HL-60 (cell line): ENCODE data around the gene ZDHHC21.

ENCODE experiments used
- DNase-seq, 2 experiments: peaks; one replicate each; pipeline ENCODE4 v3.0.0-alpha.2; 2010 to 2020; ENCODE audit warnings: low read depth in 1 of 2, low spot score in 1 of 2
- H3K27ac ChIP-seq: fragments of 250-450 bp; sonication (Bioruptor Pico); replicated peaks from 2 replicates; pipeline ENCODE4 v1.5.1; 2020; ENCODE audit warnings: mild to moderate bottlenecking, moderate library complexity
- H3K27me3 ChIP-seq: fragments of 250-450 bp; sonication (Bioruptor Pico); 2 replicates; pipeline ENCODE4 v1.5.1; 2021; ENCODE audit warnings: mild to moderate bottlenecking, moderate library complexity; ENCODE audit not compliant: insufficient read depth, poor library complexity, severe bottlenecking
- H3K4me3 ChIP-seq: replicated peaks from 2 replicates; pipeline ENCODE4 v1.5.1; 2011; ENCODE audit warnings: mild to moderate bottlenecking, control low read depth, low read length; ENCODE audit not compliant: insufficient read depth
- CTCF ChIP-seq: IDR thresholded peaks from one replicate; pipeline ENCODE4 v1.5.1; 2011; ENCODE audit warnings: low read length, control low read depth, inconsistent platforms; ENCODE audit not compliant: insufficient read depth
- GABPA ChIP-seq: IDR thresholded peaks from 2 replicates; pipeline ENCODE4 v1.6.1; 2012; ENCODE audit warnings: low read depth
- POLR2AphosphoS5 ChIP-seq: IDR thresholded peaks from 2 replicates; pipeline ENCODE4 v1.6.1; 2012; ENCODE audit warnings: low read depth
- REST ChIP-seq: IDR thresholded peaks from 2 replicates; pipeline ENCODE4 v1.6.1; 2012; ENCODE audit warnings: low read depth; ENCODE audit not compliant: insufficient replicate concordance
- SPI1 ChIP-seq: IDR thresholded peaks from 2 replicates; pipeline ENCODE4 v1.6.1; 2012; ENCODE audit warnings: low read depth, mild to moderate bottlenecking, borderline replicate concordance

The ZDHHC21 gene

GRCh38 chr9:14573319-14573718 is 119.9 kb downstream of the ZDHHC21 start:
- TF ChIP-seq GABPA (no peak), CTCF (no peak), POLR2AphosphoS5 (no peak), REST (no peak), SPI1 (no peak)
- H3K4me3 ChIP-seq, result no peak overlapping the region
- no peak overlapping the region for H3K27ac ChIP-seq
- no peaks in the 10 kb centered on the region for H3K27me3 ChIP-seq
- no peak for DNase-seq

- no peak for TF ChIP-seq REST
- no peak for TF ChIP-seq POLR2AphosphoS5
- TF ChIP-seq CTCF, result no peak
- TF ChIP-seq SPI1, result no peak
- TF ChIP-seq GABPA, result no peak
- no peaks in the 10 kb centered on the region for H3K27me3 ChIP-seq
- H3K27ac ChIP-seq, result no peak overlapping the region
- DNase-seq, result no peak
- no peak overlapping the region for H3K4me3 ChIP-seq
These were observed 127.7 kb downstream of the ZDHHC21 start for GRCh38 chr9:14565352-14566016.

GRCh38 chr9:14563902-14564624 is 129.2 kb downstream of the ZDHHC21 start:
- no peak for DNase-seq

More at GRCh38 chr9:14563902-14564624, 129.2 kb downstream of the ZDHHC21 start:
- Histone ChIP-seq H3K27me3 (no peaks in the 10 kb centered on the region), H3K4me3 (no peak overlapping the region), H3K27ac (no peak overlapping the region)
- TF ChIP-seq POLR2AphosphoS5 (no peak), SPI1 (no peak), REST (no peak), CTCF (no peak), GABPA (no peak)
